ENCODE results near the gene KDF1. TPM values are rescaled to one million over a fixed set of nuclear protein-coding genes. Genes with fewer than 3 reads are reported as not detected.
"Not testable (repeated sequence)": the region's sequence is repeated elsewhere in the genome, so short reads cannot be mapped to it uniquely, and the experiment has no call there.

Gene KDF1
- total RNA-seq, 2 donors from 2014 or later: not detected

- Histone ChIP-seq H3K27me3 (replicated peaks; ENCODE audit: insufficient read depth) (no peaks in the 10 kb centered on the region), H3K9me3 (no peaks in the 10 kb centered on the region), H3K27ac (no peak overlapping the region), H3K4me3 (no peak overlapping the region), H3K4me1 (ENCODE audit: control insufficient read depth in 1 of 2, low read depth in 2 of 2) (no peaks in the 10 kb centered on the region), H3K36me3 (peaks cover 11% of the 10 kb centered on the region)
- DNase-seq (ENCODE audit: low spot score) (no peak), ATAC-seq (ENCODE audit: insufficient number of reproducible peaks, low FRiP score, low read depth) (no peak)
- no peak for TF ChIP-seq CTCF (IDR thresholded peaks at IDR 0.05)
Measured at GRCh38 chr1:26949926-26950319, 10.3 kb downstream of the KDF1 start.

- ATAC-seq (ENCODE audit: insufficient number of reproducible peaks, low FRiP score, low read depth): no peak
Measured at GRCh38 chr1:26949266-26949925, 10.9 kb downstream of the KDF1 start.

GRCh38 chr1:26948725-26949057 lies 11.6 kb downstream of the KDF1 start:
- H3K27me3 ChIP-seq (replicated peaks; ENCODE audit: insufficient read depth); ATAC-seq (ENCODE audit: insufficient number of reproducible peaks, low FRiP score, low read depth); H3K9me3 ChIP-seq; H3K4me3 ChIP-seq; DNase-seq (ENCODE audit: low spot score); H3K27ac ChIP-seq; H3K4me1 ChIP-seq (ENCODE audit: control insufficient read depth in 1 of 2, low read depth in 2 of 2): not testable (repeated sequence)
- peaks cover 21% of the 10 kb centered on the region for H3K36me3 ChIP-seq

More at GRCh38 chr1:26949266-26949925, 10.9 kb downstream of the KDF1 start:
- H3K4me1 ChIP-seq (ENCODE audit: control insufficient read depth in 1 of 2, low read depth in 2 of 2): no peaks in the 10 kb centered on the region
- no peak overlapping the region for H3K4me3 ChIP-seq
- no peaks in the 10 kb centered on the region for H3K9me3 ChIP-seq
- H3K27me3 ChIP-seq (replicated peaks; ENCODE audit: insufficient read depth): no peaks in the 10 kb centered on the region
- TF ChIP-seq CTCF (IDR thresholded peaks at IDR 0.05): no peak
- DNase-seq (ENCODE audit: low spot score): no peak
- peaks cover 15% of the 10 kb centered on the region for H3K36me3 ChIP-seq
- H3K27ac ChIP-seq: no peak overlapping the region

GRCh38 chr1:26946270-26946669 lies 14.0 kb downstream of the KDF1 start:
- no peaks in the 10 kb centered on the region for H3K27me3 ChIP-seq (replicated peaks; ENCODE audit: insufficient read depth)
- no peak overlapping the region for H3K27ac ChIP-seq
- no peak for ATAC-seq (ENCODE audit: insufficient number of reproducible peaks, low FRiP score, low read depth)

GRCh38 chr1:26945728-26946127 lies 14.5 kb downstream of the KDF1 start:
- H3K36me3 ChIP-seq: peaks cover 46% of the 10 kb centered on the region
- H3K4me3 ChIP-seq: no peak overlapping the region
- no peaks in the 10 kb centered on the region for H3K9me3 ChIP-seq
- ATAC-seq (ENCODE audit: insufficient number of reproducible peaks, low FRiP score, low read depth): no peak
- TF ChIP-seq CTCF (IDR thresholded peaks at IDR 0.05): no peak
- no peak for DNase-seq (ENCODE audit: low spot score)
- no peak overlapping the region for H3K27ac ChIP-seq
- no peaks in the 10 kb centered on the region for H3K4me1 ChIP-seq (ENCODE audit: control insufficient read depth in 1 of 2, low read depth in 2 of 2)
- H3K27me3 ChIP-seq (replicated peaks; ENCODE audit: insufficient read depth): no peaks in the 10 kb centered on the region

More at GRCh38 chr1:26946270-26946669, 14.0 kb downstream of the KDF1 start:
- Histone ChIP-seq H3K9me3 (no peaks in the 10 kb centered on the region), H3K4me3 (no peak overlapping the region), H3K4me1 (ENCODE audit: control insufficient read depth in 1 of 2, low read depth in 2 of 2) (no peaks in the 10 kb centered on the region), H3K36me3 (peaks cover 44% of the 10 kb centered on the region)
- no peak for TF ChIP-seq CTCF (IDR thresholded peaks at IDR 0.05)
- DNase-seq (ENCODE audit: low spot score): no peak

- H3K4me1 ChIP-seq (ENCODE audit: control insufficient read depth in 1 of 2, low read depth in 2 of 2): no peaks in the 10 kb centered on the region
- peaks cover 46% of the 10 kb centered on the region for H3K36me3 ChIP-seq
- H3K9me3 ChIP-seq: no peaks in the 10 kb centered on the region
- DNase-seq (ENCODE audit: low spot score) (no peak), ATAC-seq (ENCODE audit: insufficient number of reproducible peaks, low FRiP score, low read depth) (no peak)
- H3K4me3 ChIP-seq: no peak overlapping the region
- H3K27me3 ChIP-seq (replicated peaks; ENCODE audit: insufficient read depth): no peaks in the 10 kb centered on the region
- no peak for TF ChIP-seq CTCF (IDR thresholded peaks at IDR 0.05)
- no peak overlapping the region for H3K27ac ChIP-seq
Measured at GRCh38 chr1:26945138-26945537, 15.1 kb downstream of the KDF1 start.
